Iris pigment epithelial cell (primary cell): ENCODE data around the gene KRTAP5-5.

Experiments
- DNase-seq: peaks from one replicate; pipeline ENCODE4 v3.0.0-alpha.2; 2011; ENCODE audit warnings: low read depth

The KRTAP5-5 gene

DNA sequence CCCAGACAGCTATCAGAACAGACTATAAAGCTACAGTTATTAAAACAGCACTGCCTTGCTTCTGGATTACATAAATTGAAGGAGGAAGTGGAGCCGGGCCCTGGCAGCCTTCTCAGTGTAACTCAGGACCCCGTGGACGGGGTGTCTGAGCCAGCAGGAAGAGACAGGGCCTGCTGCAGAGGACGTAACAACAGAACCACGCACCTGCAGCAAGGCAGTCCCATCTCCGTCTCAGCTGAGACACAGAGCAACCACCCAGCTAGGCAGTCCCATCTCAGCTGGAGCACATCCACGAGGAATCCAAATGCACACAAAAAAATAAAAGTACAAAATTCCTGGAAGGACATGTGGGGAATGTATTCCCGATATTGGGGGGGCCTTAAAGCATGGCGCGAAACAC is 50.3 kb downstream of the KRTAP5-5 start:
- no peak for DNase-seq
